Right ventricle myocardium superior (tissue), 1 donor: ENCODE results near the gene C1orf53. TPM values are rescaled to one million over a fixed set of nuclear protein-coding genes. Genes with fewer than 3 reads are reported as not detected.
"Not testable (repeated sequence)": the region's sequence is repeated elsewhere in the genome, so short reads cannot be mapped to it uniquely, and the experiment has no call there.

Experiments
- ATAC-seq: fragments of 200-7000 bp; cut with Tn5 transposase; one replicate; pipeline ENCODE4 v1.9.1; 2020; ENCODE audit warnings: mild to moderate bottlenecking; ENCODE audit not compliant: poor library complexity
- DNase-seq: peaks from one replicate; pipeline ENCODE4 v3.0.0-alpha.2; 2020
- intact Hi-C: fragments of 100-400 bp; cut with DNase I; formaldehyde crosslinking; loops from one replicate; pipeline ENCODE4 v1.11.2; 2022
- total RNA-seq: library from RNA; stranded (reverse); fragmentation: NEBNext Ultra II Directional; extraction: Animal tissue kit (Norgen Biotek cat#: 25700); gene quantifications from one replicate; pipeline ENCODE4 v1.2.1, GENCODE V29; 2021
- donor health status: DM: no; HTN: yes; CAD: no; lungs with severe emphysema.

The C1orf53 gene
- total RNA-seq, 1 donor from 2014 or later = 6.2 TPM

GRCh38 chr1:197917805-197918651 lies 15.6 kb downstream of the C1orf53 start:
- intact Hi-C loops = no loop called here
- DNase-seq = no peak
- peak; percentile 31 for ATAC-seq

- intact Hi-C loops = no loop called here
- no peak for DNase-seq
These were observed 16.4 kb downstream of the C1orf53 start for GRCh38 chr1:197918807-197919345.

GRCh38 chr1:197919346-197920066 lies 17.1 kb downstream of the C1orf53 start:
- DNase-seq (no peak), ATAC-seq (no peak)
- intact Hi-C loops = loop anchor here (10.0 kb wide), 1 partner anchor 395 kb away; no protein-coding TSS in a partner anchor

More at GRCh38 chr1:197918807-197919345, 16.4 kb downstream of the C1orf53 start:
- ATAC-seq = no peak

GRCh38 chr1:197920067-197920396 lies 17.6 kb downstream of the C1orf53 start:
- no peak for ATAC-seq
- intact Hi-C loops = loop anchor here (10.0 kb wide), 1 partner anchor 395 kb away; no protein-coding TSS in a partner anchor
- DNase-seq = no peak

GRCh38 chr1:197920414-197921117 lies 18.1 kb downstream of the C1orf53 start:
- DNase-seq = no peak
- intact Hi-C loops = loop anchor here (10.0 kb wide), 1 partner anchor 396 kb away; no protein-coding TSS in a partner anchor
- no peak for ATAC-seq

- ATAC-seq (no peak), DNase-seq (no peak)
- intact Hi-C loops = loop anchor here (10.0 kb wide), 1 partner anchor 397 kb away; no protein-coding TSS in a partner anchor
These were observed 19.0 kb downstream of the C1orf53 start for GRCh38 chr1:197921235-197922069.

GRCh38 chr1:197922070-197922390 lies 19.6 kb downstream of the C1orf53 start:
- no peak for ATAC-seq
- intact Hi-C loops = loop anchor here (10.0 kb wide), 1 partner anchor 397 kb away; no protein-coding TSS in a partner anchor

GRCh38 chr1:197923038-197923437 lies 20.6 kb downstream of the C1orf53 start:
- no peak for ATAC-seq
- DNase-seq = no peak
- intact Hi-C loops = loop anchor here (10.0 kb wide), 1 partner anchor 398 kb away; no protein-coding TSS in a partner anchor

More at GRCh38 chr1:197922070-197922390, 19.6 kb downstream of the C1orf53 start:
- no peak for DNase-seq

GRCh38 chr1:197924516-197925123 lies 22.2 kb downstream of the C1orf53 start:
- intact Hi-C loops = loop anchor here (10.0 kb wide), 1 partner anchor 400 kb away; no protein-coding TSS in a partner anchor
- DNase-seq (no peak), ATAC-seq (peak; percentile 61)

- ATAC-seq (no peak), DNase-seq (no peak)
- intact Hi-C loops = loop anchor here (10.0 kb wide), 1 partner anchor 403 kb away; no protein-coding TSS in a partner anchor
These were observed 25.7 kb downstream of the C1orf53 start for GRCh38 chr1:197927908-197928665.

- ATAC-seq (no peak), DNase-seq (no peak)
- intact Hi-C loops = loop anchor here (10.0 kb wide), 1 partner anchor 404 kb away; no protein-coding TSS in a partner anchor
These were observed 26.5 kb downstream of the C1orf53 start for GRCh38 chr1:197928849-197929336.

- DNase-seq (no peak), ATAC-seq (no peak)
- intact Hi-C loops = no loop called here
These were observed 30.6 kb downstream of the C1orf53 start for GRCh38 chr1:197933016-197933415.

GRCh38 chr1:197933647-197934046 lies 31.2 kb downstream of the C1orf53 start:
- no peak for DNase-seq
- intact Hi-C loops = no loop called here
- no peak for ATAC-seq

GRCh38 chr1:197937381-197937780 lies 35.0 kb downstream of the C1orf53 start:
- intact Hi-C loops = no loop called here
- DNase-seq (no peak), ATAC-seq (no peak)

- intact Hi-C loops = no loop called here
- DNase-seq = no peak
- ATAC-seq = no peak
These were observed 35.5 kb downstream of the C1orf53 start for GRCh38 chr1:197937892-197938291.

- DNase-seq, ATAC-seq, intact Hi-C loops: not testable (repeated sequence)
These were observed 36.9 kb downstream of the C1orf53 start for GRCh38 chr1:197939159-197939980.
